NCI-H146 treated with DMSO at 0.1 percent for 48 hours (cell line): ENCODE measurements around the gene LTC4S.
"Not testable (repeated sequence)": the region's sequence is repeated elsewhere in the genome, so short reads cannot be mapped to it uniquely, and the experiment has no call there.

ENCODE experiments used
- DNase-seq: peaks from one replicate; lab custom pipeline; 2025; ENCODE audit not compliant: unreplicated experiment; lab: John Stamatoyannopoulos, UW

LTC4S gene

DNA sequence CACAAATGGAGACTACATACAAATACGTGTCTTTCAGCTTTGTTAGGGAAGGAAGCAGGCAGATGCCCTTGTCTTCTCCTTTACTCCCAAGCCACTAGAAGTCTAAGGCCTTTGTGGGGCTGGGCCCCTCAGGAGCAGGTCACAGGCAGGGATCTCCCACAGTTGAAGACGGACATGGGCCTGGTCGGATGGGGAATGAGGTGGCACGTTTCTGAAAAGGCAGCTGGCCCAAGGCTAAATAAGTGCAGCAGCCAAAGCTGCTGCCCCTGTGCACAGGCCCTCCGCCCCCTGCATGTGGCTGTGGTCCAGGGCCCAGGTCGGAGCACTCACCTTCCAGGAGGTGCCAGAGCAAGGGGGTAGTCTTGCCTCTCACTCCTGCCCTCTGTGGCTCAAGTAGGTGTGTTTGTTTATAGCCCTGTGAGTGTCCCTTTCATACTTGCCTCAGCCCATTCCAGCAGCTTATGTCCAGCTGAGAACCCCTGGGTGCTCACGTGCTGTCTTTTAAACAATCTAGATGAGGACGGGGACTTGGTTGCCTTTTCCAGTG, 28.7 kb downstream of the LTC4S start:
- DNase-seq = no peak

DNA sequence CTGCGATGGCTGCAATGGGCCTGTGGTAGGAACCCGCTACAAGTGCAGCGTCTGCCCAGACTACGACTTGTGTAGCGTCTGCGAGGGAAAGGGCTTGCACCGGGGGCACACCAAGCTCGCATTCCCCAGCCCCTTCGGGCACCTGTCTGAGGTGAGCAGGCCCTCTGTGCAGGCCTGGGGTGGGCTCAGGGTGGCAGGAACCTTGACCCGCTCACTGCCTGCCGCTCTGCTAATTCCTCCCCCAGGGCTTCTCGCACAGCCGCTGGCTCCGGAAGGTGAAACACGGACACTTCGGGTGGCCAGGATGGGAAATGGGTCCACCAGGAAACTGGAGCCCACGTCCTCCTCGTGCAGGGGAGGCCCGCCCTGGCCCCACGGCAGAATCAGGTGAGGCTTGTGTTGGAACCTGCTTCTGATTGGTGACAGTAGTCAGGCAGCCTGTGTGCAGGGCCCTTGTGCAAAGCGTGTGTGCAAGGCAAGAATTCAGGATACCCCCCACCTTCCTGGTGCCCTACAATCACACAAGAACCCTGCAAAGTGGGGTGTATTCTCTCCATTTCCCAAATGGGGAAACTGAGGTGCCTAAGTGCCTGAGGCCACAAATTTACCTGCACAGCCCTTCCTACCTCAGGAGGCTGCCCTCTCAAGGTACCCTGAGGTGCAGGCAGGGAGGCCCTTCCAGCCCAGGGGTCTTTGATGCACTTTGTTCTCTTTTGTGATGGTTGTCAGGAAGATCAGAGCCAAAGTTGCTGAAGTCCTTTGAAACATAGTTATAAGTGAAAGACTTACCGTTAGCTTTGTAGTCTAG, 30.4 kb downstream of the LTC4S start:
- DNase-seq = no peak

DNA sequence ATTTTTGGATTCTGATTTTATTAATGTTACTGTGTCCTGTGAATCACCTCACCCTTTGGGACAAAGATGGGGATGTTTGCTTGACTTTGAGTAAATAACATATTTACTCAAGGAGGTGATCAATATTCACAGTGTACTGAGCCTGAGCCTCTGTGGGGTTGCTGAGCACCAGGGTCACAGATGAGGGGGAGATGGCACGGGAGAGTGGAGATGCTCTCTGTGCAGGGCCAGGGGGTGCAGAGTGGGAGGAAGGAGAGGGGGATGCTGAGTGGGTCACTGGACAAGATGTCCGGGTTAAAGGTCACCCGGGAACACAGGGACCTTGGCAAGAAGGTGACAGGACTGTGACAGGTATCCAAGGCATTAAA, 30.9 kb downstream of the LTC4S start:
- DNase-seq = no peak

DNA sequence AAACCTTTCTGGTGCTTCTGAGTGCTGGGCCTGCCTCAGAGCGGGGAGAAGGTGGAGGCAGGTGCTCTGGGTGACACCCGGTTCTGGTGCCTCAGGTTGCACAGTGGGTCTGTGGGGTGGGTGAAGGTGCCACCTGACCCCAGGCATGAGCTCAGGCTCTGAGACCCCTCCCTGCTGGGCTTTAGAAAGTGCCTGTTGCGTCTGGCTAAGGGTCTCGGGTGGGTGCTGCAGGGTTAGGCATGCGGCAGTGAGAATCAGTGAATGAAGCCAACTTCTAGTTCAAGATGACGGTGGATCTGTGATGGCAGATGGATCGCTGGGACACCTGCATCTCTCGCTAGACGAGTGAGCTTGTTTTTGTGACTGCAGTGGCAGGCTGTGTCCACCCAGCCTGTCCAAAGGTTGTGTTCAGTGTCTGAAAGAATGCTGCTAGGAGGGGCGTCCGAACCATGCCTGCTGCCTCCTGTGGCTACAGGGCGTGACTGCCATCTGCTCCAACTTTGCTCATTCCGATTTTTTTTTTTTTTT, 31.9 kb downstream of the LTC4S start:
- no peak for DNase-seq

DNA sequence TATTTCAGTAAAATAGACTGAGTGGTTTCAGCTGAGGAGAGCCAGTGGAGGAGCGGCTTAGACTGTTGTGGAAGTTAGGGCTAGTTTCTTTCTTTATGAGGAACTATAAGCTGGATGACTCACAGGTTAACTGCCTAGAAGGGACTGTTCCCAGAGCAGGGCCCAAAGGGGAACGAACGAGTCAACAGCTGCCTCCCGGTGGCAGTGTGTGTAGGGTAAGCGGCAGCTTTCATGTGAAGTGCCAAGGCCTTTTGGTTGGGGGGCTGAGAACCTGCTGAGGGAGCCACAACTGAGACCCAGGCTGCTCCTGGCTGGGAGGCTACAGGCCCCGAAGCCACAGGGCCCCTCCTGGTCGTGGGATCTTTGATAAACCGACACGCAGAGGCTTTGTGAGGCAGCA, 33.9 kb downstream of the LTC4S start:
- no peak for DNase-seq

DNA sequence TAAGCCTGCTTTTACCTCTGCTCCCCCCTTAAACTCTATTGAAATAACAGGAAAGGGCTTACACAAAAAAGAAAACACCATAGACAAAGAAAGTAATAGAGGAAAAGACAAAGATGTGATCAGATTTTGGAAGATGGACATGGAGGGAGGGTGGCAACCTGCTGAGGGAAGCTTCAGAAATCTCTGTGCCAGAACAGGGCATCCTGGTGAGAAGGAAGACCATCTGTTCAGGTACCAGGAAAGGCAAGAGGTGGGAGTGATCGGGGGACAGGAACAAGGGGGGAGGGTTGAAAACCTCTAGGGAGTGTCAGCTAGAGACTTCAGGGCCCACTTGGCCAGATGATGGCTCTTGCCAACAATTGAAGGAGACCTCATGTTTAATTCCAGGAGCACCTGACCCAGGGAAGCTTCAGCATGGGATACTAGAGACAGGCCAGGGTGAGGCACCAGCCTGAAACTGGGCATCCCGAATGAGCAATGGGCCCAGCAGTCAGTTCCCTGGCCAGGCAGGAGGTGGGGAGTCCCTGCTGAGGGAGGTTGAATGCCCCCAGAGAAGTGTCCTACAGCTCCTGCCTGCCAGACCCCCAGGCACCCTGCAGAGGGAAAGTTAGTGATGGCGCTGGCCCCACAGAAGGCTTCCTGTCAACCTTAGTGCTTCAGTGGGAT, 35.1 kb downstream of the LTC4S start:
- DNase-seq = no peak

DNA sequence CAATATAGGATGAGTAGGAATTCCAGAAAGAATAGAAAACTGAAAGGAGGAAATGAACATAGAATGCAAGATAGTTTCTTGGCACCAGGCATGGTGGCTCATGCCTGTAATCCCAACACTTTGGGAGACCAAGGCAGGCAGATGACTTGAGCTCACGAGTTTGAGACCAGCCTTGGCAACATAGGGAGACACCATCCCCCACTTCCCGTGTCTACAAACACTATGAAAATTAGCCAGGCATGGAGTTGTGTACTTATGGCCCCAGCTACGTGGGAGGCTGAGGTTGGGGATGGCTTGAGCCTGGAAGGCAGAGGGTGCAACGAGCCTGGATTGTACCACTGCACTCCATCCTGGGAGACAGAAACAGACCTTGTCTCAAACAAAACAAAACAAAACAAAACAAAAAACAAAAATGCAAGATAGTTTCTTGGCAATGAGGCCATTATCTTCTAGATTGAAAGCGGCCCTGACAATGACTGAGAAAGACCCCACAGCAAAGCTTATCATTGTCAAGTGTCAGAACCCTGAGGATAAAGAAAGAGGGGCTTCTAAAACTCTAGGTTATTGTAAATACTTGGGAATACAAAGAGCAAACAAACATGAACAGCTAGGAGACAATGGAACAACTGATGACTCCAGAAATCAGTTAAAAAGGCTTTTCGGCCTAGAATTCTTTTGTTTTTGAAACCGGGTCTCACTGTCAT, 36.1 kb downstream of the LTC4S start:
- DNase-seq = no peak

DNA sequence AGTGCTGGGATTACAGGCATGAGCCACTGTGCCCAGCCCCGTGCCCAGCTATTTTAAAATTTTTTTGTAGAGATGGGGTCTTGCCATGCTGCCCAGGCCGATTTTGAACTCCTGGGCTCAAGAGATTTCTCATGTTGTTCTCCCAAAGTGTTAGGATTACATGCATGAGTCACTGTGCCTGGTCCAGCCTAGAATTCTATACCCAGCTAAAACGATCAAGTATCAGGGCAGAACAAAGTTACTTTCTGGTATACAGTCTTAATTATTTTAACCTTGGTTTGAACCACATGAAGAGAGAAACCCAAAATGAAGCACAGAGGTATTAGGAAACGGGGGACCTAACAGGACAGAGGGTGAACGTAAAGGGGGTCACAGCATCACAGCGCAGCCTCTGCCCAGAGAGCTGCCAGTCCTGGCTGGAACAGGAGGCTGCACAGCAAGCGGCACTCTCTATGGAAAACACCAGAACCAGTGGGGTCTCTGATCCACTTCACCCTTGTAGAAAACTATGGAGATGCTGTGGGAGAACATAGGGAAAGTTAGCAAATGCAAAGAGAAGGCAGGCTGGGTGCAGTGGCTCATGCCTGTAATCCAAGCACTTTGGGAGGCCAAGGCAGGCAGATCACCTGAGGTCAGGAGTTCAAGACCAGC, 37.2 kb downstream of the LTC4S start:
- DNase-seq = no peak

DNA sequence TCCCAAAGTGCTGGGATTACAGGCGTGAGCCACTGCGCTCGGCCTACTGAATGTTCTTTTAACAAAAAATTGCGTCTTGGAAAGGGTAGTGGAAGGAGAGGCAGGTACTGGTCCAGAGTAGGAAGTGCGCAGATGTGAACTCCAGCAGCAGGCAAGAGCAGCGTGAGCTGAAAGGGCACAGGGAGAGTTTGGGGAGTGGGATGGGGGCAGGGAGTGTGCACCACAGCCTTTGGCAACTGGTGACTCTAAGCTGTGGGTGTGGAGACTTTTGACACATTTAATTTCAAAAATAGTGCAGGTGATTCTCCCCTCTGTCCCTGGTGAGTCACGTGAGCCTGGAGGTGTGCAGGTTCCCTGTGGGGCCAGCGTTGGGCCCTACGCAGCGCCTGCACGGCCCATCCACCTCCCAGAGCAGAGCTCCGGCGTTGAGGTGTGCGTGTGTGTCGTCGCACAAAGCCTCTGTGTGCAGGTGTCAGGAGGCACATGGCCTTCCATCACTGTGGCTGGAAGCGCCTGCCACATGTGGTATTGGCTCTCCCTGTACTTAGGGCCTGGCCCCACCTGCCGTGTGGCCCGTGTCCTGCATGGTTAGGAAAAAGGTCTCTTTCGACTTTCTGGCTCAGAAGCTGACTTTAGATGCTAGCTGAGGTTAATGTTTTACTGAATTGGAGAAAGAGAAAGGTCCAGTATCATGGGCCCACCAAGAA, 38.4 kb downstream of the LTC4S start:
- no peak for DNase-seq

DNA sequence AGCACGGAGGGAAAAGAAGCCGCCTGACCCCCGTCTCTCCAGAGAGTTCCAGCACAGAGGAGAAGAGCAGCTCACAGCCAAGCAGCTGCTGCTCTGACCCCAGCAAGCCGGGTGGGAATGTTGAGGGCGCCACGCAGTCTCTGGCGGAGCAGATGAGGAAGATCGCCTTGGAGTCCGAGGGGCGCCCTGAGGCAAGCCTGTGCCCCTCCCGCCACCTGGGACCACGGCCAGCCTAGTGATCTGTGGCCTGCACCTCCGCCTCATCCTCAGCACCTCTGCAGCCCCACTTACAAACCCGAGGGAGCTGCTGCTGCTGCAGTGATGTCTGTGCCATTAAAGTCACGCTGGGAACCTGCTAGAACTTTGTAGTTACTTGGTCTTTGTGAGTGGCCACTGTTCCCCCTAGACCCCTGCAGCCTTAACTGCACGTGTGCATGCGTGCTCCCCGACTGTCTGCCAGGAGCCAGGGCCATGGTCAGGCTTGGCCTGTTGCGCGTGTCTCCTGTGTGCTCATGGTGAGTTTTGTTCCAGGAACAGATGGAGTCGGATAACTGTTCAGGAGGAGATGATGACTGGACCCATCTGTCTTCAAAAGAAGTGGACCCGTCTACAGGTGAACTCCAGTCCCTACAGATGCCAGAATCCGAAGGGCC, 39.4 kb downstream of the LTC4S start:
- no peak for DNase-seq

DNA sequence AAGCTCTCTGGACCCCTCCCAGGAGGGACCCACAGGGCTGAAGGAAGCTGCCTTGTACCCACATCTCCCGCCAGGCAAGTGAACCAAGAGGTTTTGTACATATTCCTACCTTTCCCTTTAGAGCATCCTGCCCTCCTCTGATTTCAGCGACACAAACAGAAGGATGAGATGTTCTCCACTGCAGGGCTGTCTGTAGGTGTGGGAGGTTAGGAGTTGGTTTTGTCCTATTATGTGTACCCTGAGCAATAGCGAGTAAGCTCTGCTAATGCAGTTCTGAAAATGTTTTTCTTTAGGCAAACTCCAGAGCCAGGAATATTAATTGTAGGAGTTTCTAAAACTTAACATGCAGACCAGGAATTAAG, 39.9 kb downstream of the LTC4S start:
- DNase-seq = no peak

DNA sequence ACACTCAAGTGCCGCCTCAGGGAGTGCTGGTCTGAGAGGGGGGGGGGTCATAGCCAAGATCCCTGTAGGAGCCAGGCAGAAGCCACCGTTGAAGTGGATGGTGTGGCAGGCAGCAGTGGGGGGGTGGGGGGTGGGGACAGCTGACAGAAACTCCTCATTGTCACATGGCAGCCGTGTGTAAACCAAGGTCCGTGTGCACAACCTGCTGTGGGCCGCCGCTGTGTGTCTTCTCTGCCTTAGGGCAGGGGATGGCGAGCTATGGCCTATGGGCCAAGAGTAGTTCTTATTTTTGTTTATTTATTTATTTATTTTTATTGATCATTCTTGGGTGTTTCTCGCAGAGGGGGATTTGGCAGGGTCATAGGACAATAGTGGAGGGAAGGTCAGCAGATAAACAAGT, 40.3 kb downstream of the LTC4S start:
- no peak for DNase-seq

DNA sequence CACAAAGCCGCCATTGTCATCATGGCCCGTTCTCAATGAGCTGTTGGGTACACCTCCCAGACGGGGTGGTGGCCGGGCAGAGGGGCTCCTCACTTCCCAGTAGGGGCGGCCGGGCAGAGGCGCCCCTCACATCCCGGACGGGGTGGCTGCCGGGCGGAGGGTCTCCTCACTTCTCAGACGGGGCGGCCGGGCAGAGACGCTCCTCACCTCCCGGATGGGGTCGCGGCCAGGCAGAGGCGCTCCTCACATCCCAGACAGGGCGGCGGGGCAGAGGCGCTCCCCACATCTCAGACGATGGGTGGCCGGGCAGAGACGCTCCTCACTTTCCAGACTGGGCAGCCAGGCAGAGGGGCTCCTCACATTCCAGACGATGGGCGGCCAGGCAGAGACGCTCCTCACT, 41.1 kb downstream of the LTC4S start:
- DNase-seq = not testable (repeated sequence)

DNA sequence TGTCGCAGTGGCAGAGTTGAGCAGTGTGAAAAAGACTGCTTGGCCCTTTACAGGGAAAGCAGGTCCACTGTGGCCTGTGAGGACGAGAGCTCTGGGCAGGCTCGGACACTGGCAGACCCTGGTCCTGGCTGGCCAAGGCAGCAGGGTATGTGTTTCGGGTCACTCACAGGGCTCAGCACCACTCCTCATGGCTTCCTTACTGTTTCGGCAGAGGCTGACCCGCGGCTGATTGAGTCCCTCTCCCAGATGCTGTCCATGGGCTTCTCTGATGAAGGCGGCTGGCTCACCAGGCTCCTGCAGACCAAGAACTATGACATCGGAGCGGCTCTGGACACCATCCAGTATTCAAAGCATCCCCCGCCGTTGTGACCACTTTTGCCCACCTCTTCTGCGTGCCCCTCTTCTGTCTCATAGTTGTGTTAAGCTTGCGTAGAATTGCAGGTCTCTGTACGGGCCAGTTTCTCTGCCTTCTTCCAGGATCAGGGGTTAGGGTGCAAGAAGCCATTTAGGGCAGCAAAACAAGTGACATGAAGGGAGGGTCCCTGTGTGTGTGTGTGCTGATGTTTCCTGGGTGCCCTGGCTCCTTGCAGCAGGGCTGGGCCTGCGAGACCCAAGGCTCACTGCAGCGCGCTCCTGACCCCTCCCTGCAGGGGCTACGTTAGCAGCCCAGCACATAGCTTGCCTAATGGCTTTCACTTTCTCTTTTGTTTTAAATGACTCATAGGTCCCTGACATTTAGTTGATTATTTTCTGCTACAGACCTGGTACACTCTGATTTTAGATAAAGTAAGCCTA, 42.6 kb downstream of the LTC4S start:
- no peak for DNase-seq

DNA sequence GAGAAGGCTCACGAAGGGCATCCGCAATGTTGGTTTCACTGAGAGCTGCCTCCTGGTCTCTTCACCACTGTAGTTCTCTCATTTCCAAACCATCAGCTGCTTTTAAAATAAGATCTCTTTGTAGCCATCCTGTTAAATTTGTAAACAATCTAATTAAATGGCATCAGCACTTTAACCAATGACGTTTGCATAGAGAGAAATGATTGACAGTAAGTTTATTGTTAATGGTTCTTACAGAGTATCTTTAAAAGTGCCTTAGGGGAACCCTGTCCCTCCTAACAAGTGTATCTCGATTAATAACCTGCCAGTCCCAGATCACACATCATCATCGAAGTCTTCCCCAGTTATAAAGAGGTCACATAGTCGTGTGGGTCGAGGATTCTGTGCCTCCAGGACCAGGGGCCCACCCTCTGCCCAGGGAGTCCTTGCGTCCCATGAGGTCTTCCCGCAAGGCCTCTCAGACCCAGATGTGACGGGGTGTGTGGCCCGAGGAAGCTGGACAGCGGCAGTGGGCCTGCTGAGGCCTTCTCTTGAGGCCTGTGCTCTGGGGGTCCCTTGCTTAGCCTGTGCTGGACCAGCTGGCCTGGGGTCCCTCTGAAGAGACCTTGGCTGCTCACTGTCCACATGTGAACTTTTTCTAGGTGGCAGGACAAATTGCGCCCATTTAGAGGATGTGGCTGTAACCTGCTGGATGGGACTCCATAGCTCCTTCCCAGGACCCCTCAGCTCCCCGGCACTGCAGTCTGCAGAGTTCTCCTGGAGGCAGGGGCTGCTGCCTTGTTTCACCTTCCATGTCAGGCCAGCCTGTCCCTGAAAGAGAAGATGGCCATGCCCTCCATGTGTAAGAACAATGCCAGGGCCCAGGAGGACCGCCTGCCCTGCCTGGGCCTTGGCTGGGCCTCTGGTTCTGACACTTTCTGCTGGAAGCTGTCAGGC, 43.6 kb downstream of the LTC4S start:
- no peak for DNase-seq

DNA sequence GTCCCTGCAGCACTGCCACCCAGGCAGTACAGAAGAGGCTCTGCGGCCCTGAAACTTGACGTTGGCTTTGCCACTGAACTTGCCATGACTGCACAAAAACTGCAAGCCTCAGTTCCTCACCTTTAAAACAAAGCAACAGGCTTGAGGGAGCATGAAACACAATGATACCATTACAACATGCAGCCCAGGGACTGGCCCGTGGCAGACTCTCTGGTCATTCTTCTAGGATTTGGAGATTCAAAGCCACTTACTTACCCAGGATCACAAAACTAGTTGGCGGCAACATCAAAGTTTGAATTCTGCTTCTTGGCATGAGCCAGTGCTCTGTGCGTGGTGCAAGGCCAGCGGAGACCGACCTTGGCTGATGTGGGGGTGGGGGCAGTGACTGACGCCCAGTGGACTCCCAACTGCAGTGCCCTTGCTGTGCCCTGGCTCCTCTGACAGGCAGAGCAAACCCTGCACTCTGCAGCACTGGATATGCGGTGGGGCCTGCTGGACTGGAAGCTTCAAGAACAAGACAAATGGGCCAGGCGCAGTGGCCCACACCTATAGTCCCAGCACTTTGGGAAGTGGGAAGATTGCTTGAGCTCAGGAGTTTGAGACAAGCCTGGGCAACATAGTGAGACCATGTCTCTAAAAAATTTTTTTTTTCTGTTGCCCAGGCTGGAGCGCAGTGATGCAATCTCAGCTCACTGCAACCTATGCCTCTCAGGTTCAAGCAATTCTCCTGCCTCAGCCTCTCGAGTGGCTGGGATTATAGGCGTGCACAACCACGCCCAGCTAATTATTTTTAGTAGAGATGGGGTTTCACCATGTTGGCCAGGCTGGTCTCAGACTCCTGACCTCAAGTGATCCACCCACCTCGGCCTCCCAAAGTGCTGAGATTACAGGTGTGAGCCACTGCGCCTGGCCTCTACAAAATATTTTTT, 45.8 kb downstream of the LTC4S start:
- no peak for DNase-seq

DNA sequence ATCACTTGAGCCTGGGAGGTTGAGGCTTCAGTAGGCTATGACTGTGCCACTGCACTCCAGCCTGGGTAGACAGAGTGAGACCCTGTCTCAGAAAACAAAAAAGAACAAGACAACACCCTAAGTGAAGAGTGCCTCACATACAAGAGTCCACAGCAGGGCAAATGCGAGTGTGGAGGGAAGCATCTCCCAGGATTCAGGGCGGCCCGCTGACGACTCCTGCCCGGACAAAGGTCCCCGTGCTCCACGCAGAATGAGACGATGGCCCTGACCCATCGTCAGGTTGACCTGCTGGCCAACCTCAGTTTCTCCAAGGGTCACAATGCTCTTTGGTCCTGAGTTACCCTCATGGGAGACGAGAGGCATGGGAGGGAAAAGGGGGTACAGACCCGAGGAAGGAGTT, 46.5 kb downstream of the LTC4S start:
- no peak for DNase-seq
